Fibroblast of lung (primary cell): ENCODE measurements around the gene SLC25A12. TPM values are rescaled to one million over a fixed set of nuclear protein-coding genes. Genes with fewer than 3 reads are reported as not detected.

ENCODE experiments used
- DNase-seq, 2 donors: peaks; one replicate each; pipeline versions ENCODE4 v3.0.0 to v3.0.0-alpha.2; 2010; ENCODE audit warnings: low read depth in 2 of 2
- H2AFZ ChIP-seq: 2 replicates; pipeline ENCODE4 v1.5.1; 2012; ENCODE audit warnings: low read length, control low read depth, inconsistent platforms
- H3K27ac ChIP-seq: 2 replicates; pipeline ENCODE4 v1.5.1; 2011; ENCODE audit warnings: low read length, control low read depth; ENCODE audit not compliant: insufficient read depth
- H3K27me3 ChIP-seq: 2 replicates; pipeline ENCODE4 v1.5.1; 2011; ENCODE audit warnings: mild to moderate bottlenecking, low read length; ENCODE audit not compliant: control insufficient read depth, insufficient read depth
- H3K36me3 ChIP-seq: 2 replicates; pipeline ENCODE4 v1.5.1; 2011; ENCODE audit warnings: low read length; ENCODE audit not compliant: control insufficient read depth, insufficient read depth
- H3K4me1 ChIP-seq: 2 replicates; pipeline ENCODE4 v1.5.1; 2011; ENCODE audit warnings: low read length; ENCODE audit not compliant: control insufficient read depth, insufficient read depth; ENCODE audit errors: extremely low read depth
- H3K4me2 ChIP-seq: 2 replicates; pipeline ENCODE4 v1.5.1; 2011; ENCODE audit warnings: low read length, control low read depth; ENCODE audit not compliant: insufficient read depth; ENCODE audit errors: extremely low read depth
- H3K4me3 ChIP-seq, 4 experiments: fragments of 200-600 bp in 1 of 4; sonication (generic) in 1 of 4; replicated peaks in 1 of 4; 2 replicates each; pipeline ENCODE4 v1.5.1; 2011 to 2016; ENCODE audit warnings: low read length in 4 of 4, low read depth in 3 of 4, mild to moderate bottlenecking in 3 of 4, control low read depth in 2 of 4, inconsistent platforms in 1 of 4, mixed read lengths in 1 of 4; ENCODE audit not compliant: insufficient read depth in 1 of 4; ENCODE audit errors: control extremely low read depth in 1 of 4
- H3K79me2 ChIP-seq: 2 replicates; pipeline ENCODE4 v1.5.1; 2012; ENCODE audit warnings: mild to moderate bottlenecking, low read length, inconsistent platforms; ENCODE audit not compliant: control insufficient read depth, insufficient read depth
- H3K9ac ChIP-seq: 2 replicates; pipeline ENCODE4 v1.5.1; 2011; ENCODE audit warnings: mild to moderate bottlenecking, low read length, control low read depth; ENCODE audit not compliant: insufficient read depth
- H3K9me3 ChIP-seq: 2 replicates; pipeline ENCODE4 v1.5.1; 2012; ENCODE audit warnings: low read depth, low read length; ENCODE audit not compliant: control insufficient read depth, insufficient read depth
- H4K20me1 ChIP-seq: 2 replicates; pipeline ENCODE4 v1.5.1; 2011; ENCODE audit warnings: low read length; ENCODE audit not compliant: control insufficient read depth, insufficient read depth; ENCODE audit errors: extremely low read depth
- CTCF ChIP-seq, 2 donors: IDR thresholded peaks in 1 of 2; conservative IDR thresholded peaks in 1 of 2; 1 replicate in 1 of 2; 2 replicates in 1 of 2; pipeline ENCODE4 v1.5.1; 2011 to 2012; ENCODE audit warnings: low read length in 2 of 2, control low read depth in 1 of 2, inconsistent platforms in 1 of 2, low read depth in 1 of 2, mild to moderate bottlenecking in 1 of 2
- EZH2 ChIP-seq: IDR thresholded peaks from 2 replicates; pipeline ENCODE4 v1.5.1; 2012; ENCODE audit warnings: low read length, control low read depth, mild to moderate bottlenecking; ENCODE audit errors: missing control alignments
- polyA plus RNA-seq, 2 donors: library from polyadenylated mRNA; depleted of rRNA in 1 of 2; stranded (reverse) in 1 of 2; unstranded in 1 of 2; fragments of >200 nt; gene quantifications; 2 replicates each; pipeline ENCODE4 v1.2.1, GENCODE V29; 2011 to 2012; ENCODE audit warnings: missing spikeins in 1 of 2
- total RNA-seq: library from RNA; depleted of rRNA; stranded (reverse); fragments of >200 nt; gene quantifications from 2 replicates; pipeline ENCODE4 v1.2.1, GENCODE V29; 2014

Gene SLC25A12
- total and polyA plus RNA-seq, 2 donors (not counting 1 experiment from before 2014, with no cell fraction given), result 21.5 to 25.9 TPM

- DNase-seq, result peak in 1 of 2 donors; percentile 17
- Histone ChIP-seq H3K4me1 (no peaks in the 10 kb centered on the region), H4K20me1 (no peaks in the 10 kb centered on the region), H3K27me3 (no peaks in the 10 kb centered on the region), H3K9ac (no peak overlapping the region), H3K4me2 (no peak overlapping the region), H3K36me3 (no peaks in the 10 kb centered on the region), H3K9me3 (no peaks in the 10 kb centered on the region), H3K27ac (no peak overlapping the region), H3K79me2 (no peaks in the 10 kb centered on the region), H3K4me3 (no peak overlapping the region), H2AFZ (no peak overlapping the region)
- TF ChIP-seq EZH2, result no peak
- no peak for TF ChIP-seq CTCF (conservative IDR thresholded peaks at IDR 0.05 in 1 of 2, IDR thresholded peaks at IDR 0.05 in 1 of 2; ENCODE audit: low read depth in 1 of 2, low read length in 2 of 2)
Measured at GRCh38 chr2:171754254-171754939, 139.6 kb downstream of the SLC25A12 start.

- Histone ChIP-seq H3K4me1 (no peaks in the 10 kb centered on the region), H2AFZ (no peak overlapping the region), H4K20me1 (no peaks in the 10 kb centered on the region), H3K27ac (no peak overlapping the region), H3K4me2 (no peak overlapping the region), H3K79me2 (no peaks in the 10 kb centered on the region), H3K27me3 (no peaks in the 10 kb centered on the region), H3K9me3 (no peaks in the 10 kb centered on the region), H3K4me3 (no peak overlapping the region), H3K9ac (no peak overlapping the region), H3K36me3 (peaks cover 2% of the 10 kb centered on the region)
- TF ChIP-seq EZH2 (no peak), CTCF (conservative IDR thresholded peaks at IDR 0.05 in 1 of 2, IDR thresholded peaks at IDR 0.05 in 1 of 2; ENCODE audit: low read depth in 1 of 2, low read length in 2 of 2) (no peak)
- no peak for DNase-seq
Measured at GRCh38 chr2:171747371-171747770, 146.7 kb downstream of the SLC25A12 start.

GRCh38 chr2:171745806-171746205, 148.2 kb downstream of the SLC25A12 start:
- Histone ChIP-seq H3K27ac (no peak overlapping the region), H3K4me1 (peaks cover 2% of the 10 kb centered on the region), H3K27me3 (no peaks in the 10 kb centered on the region), H3K4me3 (no peak overlapping the region), H3K4me2 (no peak overlapping the region), H3K79me2 (no peaks in the 10 kb centered on the region), H2AFZ (no peak overlapping the region), H3K9ac (no peak overlapping the region), H3K9me3 (no peaks in the 10 kb centered on the region), H4K20me1 (no peaks in the 10 kb centered on the region), H3K36me3 (peaks cover 2% of the 10 kb centered on the region)
- no peak for DNase-seq
- no peak for TF ChIP-seq EZH2
- no peak for TF ChIP-seq CTCF (conservative IDR thresholded peaks at IDR 0.05 in 1 of 2, IDR thresholded peaks at IDR 0.05 in 1 of 2; ENCODE audit: low read depth in 1 of 2, low read length in 2 of 2)
